IMR-90 (cell line): Measurements from ENCODE around the gene HBZ. TPM values are rescaled to one million over a fixed set of nuclear protein-coding genes. Genes with fewer than 3 reads are reported as not detected.

ENCODE experiments used
- ATAC-seq: fragments of 200-7000 bp; cut with Tn5 transposase; 2 replicates; pipeline ENCODE4 v1.9.1; 2020; ENCODE audit warnings: low read depth, mild to moderate bottlenecking, moderate library complexity
- BruUV-seq: library from RNA; stranded (reverse); fragments of 400-500 nt; replicated peaks from 2 replicates; lab custom pipeline; 2021; lab: Mats Ljungman, UMichigan
- CTCF ChIA-PET: fragments of 300-600 bp; formaldehyde crosslinking; extraction: SDS; loops from one replicate; lab custom pipeline; 2021; ENCODE audit warnings: antibody characterized with exemption; lab: Yijun Ruan, JAX
- POLR2A ChIA-PET: fragments of 300-600 bp; sonication (Branson Sonifier 250); formaldehyde crosslinking; loops from one replicate; lab custom pipeline; 2022; ENCODE audit warnings: antibody characterized with exemption; ENCODE audit not compliant: unreplicated experiment; lab: Charles Lee
- DNase-seq: peaks from one replicate; pipeline ENCODE4 v3.0.0; 2013
- H2AFZ ChIP-seq: replicated peaks from 2 replicates; pipeline ENCODE3; 2013; ENCODE audit warnings: low read length, mild to moderate bottlenecking; ENCODE audit not compliant: poor library complexity
- H2AK5ac ChIP-seq: 2 replicates; pipeline ENCODE4 v1.6.1; 2013; ENCODE audit warnings: low read depth, low read length, inconsistent platforms
- H2AK9ac ChIP-seq: replicated peaks from 2 replicates; pipeline ENCODE3; 2013; ENCODE audit warnings: mild to moderate bottlenecking, low read depth, low read length, moderate library complexity; ENCODE audit not compliant: poor library complexity
- H2BK120ac ChIP-seq: 2 replicates; pipeline ENCODE4 v1.6.1; 2013; ENCODE audit warnings: low read depth, low read length, inconsistent platforms
- H2BK15ac ChIP-seq: 3 replicates; pipeline ENCODE4 v1.6.1; 2013; ENCODE audit warnings: low read depth, low read length, inconsistent platforms
- H2BK20ac ChIP-seq: 2 replicates; pipeline ENCODE4 v1.6.1; 2013; ENCODE audit warnings: low read depth, mild to moderate bottlenecking, inconsistent platforms, low read length, moderate library complexity
- H2BK5ac ChIP-seq: 2 replicates; pipeline ENCODE4 v1.6.1; 2013; ENCODE audit warnings: mild to moderate bottlenecking, low read depth, low read length, inconsistent platforms; ENCODE audit not compliant: poor library complexity, severe bottlenecking
- H3K14ac ChIP-seq: replicated peaks from 2 replicates; pipeline ENCODE4 v1.6.1; 2013; ENCODE audit warnings: low read depth, low read length, inconsistent platforms
- H3K18ac ChIP-seq: 2 replicates; pipeline ENCODE4 v1.6.1; 2013; ENCODE audit warnings: low read depth, low read length, control low read depth
- H3K23ac ChIP-seq: 2 replicates; pipeline ENCODE4 v1.6.1; 2013; ENCODE audit warnings: low read depth, low read length, inconsistent platforms
- H3K27ac ChIP-seq: 2 replicates; pipeline ENCODE4 v1.5.1; 2013; ENCODE audit warnings: mild to moderate bottlenecking, control low read depth, low read length; ENCODE audit not compliant: insufficient read depth
- H3K27me3 ChIP-seq: 2 replicates; pipeline ENCODE4 v1.6.1; 2013; ENCODE audit warnings: low read length; ENCODE audit not compliant: control insufficient read depth, insufficient read depth
- H3K36me3 ChIP-seq: 2 replicates; pipeline ENCODE4 v1.6.1; 2013; ENCODE audit warnings: low read length, mixed read lengths; ENCODE audit not compliant: control insufficient read depth, insufficient read depth
- H3K4ac ChIP-seq: 2 replicates; pipeline ENCODE4 v1.6.1; 2013; ENCODE audit warnings: low read depth, low read length, inconsistent platforms
- H3K4me1 ChIP-seq: 2 replicates; pipeline ENCODE4 v1.6.1; 2013; ENCODE audit warnings: low read length, mixed read lengths; ENCODE audit not compliant: control insufficient read depth, insufficient read depth
- H3K4me2 ChIP-seq: 2 replicates; pipeline ENCODE4 v1.6.1; 2013; ENCODE audit warnings: low read depth, mild to moderate bottlenecking, control low read depth, low read length, moderate library complexity
- H3K4me3 ChIP-seq: 2 replicates; pipeline ENCODE4 v1.5.1; 2013; ENCODE audit warnings: low read depth, mild to moderate bottlenecking, control low read depth, low read length, moderate library complexity; ENCODE audit not compliant: insufficient read depth
- H3K56ac ChIP-seq: 2 replicates; pipeline ENCODE4 v1.6.1; 2013; ENCODE audit warnings: low read length, inconsistent platforms; ENCODE audit not compliant: insufficient read depth; ENCODE audit errors: extremely low read depth
- H3K79me1 ChIP-seq, 2 experiments: 2 replicates each; pipeline ENCODE4 v1.6.1; 2013; ENCODE audit warnings: low read length in 2 of 2, inconsistent platforms in 1 of 2, low read depth in 1 of 2
- H3K9ac ChIP-seq: 2 replicates; pipeline ENCODE4 v1.6.1; 2013; ENCODE audit warnings: low read depth, low read length, control low read depth
- H3K9me1 ChIP-seq: 2 replicates; pipeline ENCODE4 v1.6.1; 2013; ENCODE audit warnings: low read length, inconsistent platforms; ENCODE audit not compliant: insufficient read depth
- H3K9me3 ChIP-seq: 2 replicates; pipeline ENCODE4 v1.6.1; 2013; ENCODE audit warnings: low read length; ENCODE audit not compliant: control insufficient read depth, insufficient read depth
- H4K20me1 ChIP-seq: 2 replicates; pipeline ENCODE4 v1.6.1; 2013; ENCODE audit warnings: low read length, inconsistent platforms; ENCODE audit not compliant: insufficient read depth
- H4K5ac ChIP-seq: 2 replicates; pipeline ENCODE4 v1.6.1; 2013; ENCODE audit warnings: mild to moderate bottlenecking, low read depth, low read length, control low read depth
- H4K8ac ChIP-seq, 2 experiments: 2 replicates each; pipeline ENCODE4 v1.6.1; 2013; ENCODE audit warnings: low read depth in 2 of 2, low read length in 2 of 2, control low read depth in 1 of 2, inconsistent platforms in 1 of 2
- H4K91ac ChIP-seq: 2 replicates; pipeline ENCODE4 v1.6.1; 2013; ENCODE audit warnings: low read depth, low read length, inconsistent platforms; ENCODE audit not compliant: insufficient read depth
- BHLHE40 ChIP-seq: fragments of 150-350 bp; IDR thresholded peaks from 2 replicates; pipeline ENCODE4 v1.6.1; 2016; ENCODE audit warnings: mild to moderate bottlenecking, low read depth, low read length
- MAFK ChIP-seq: IDR thresholded peaks from 2 replicates; pipeline ENCODE4 v1.6.1; 2012; ENCODE audit warnings: low read depth, low read length, improper control_type of control experiment
- WGBS, 2 experiments: methylation state at CpG; one replicate each; pipeline versions ENCODE4 v1.1.5 to v1.1.7; 2013; ENCODE audit warnings: missing lambda C conversion rate in 2 of 2; ENCODE audit not compliant: insufficient read length in 1 of 2; ENCODE audit errors: extremely low coverage in 2 of 2; 5-methylcytosine and 5-hydroxymethylcytosine counted together
- dilution Hi-C: fragments of 300-500 bp; cut with HindIII; formaldehyde crosslinking; loops from one replicate; pipeline ENCODE4 v1.14.3; 2018; ENCODE audit warnings: low sequenced_read_pairs; ENCODE audit not compliant: unreplicated experiment
- in situ Hi-C: fragments of 300-500 bp; cut with MboI; formaldehyde crosslinking; loops from 3 replicates; pipeline ENCODE4 v1.14.3; 2019; ENCODE audit warnings: low sequenced_read_pairs, inconsistent platforms, mixed read lengths
- intact Hi-C: fragments of 100-400 bp; cut with micrococcal nuclease; formaldehyde crosslinking; loops from 2 replicates; pipeline ENCODE4 v1.10.0; 2022
- polyA plus RNA-seq, 3 experiments: library from polyadenylated mRNA; depleted of rRNA; stranded (reverse); fragments of >200 nt; gene quantifications; 2 replicates each; pipeline ENCODE4 v1.2.3, GENCODE V29; 2012; ENCODE audit warnings: low replicate concordance in 1 of 3
- total RNA-seq: library from RNA; depleted of rRNA; stranded (reverse); fragments of >200 nt; gene quantifications from 2 replicates; pipeline ENCODE4 v1.2.3, GENCODE V29; 2012
- TF ChIP-seq, protein P1 (sequence below): fragments of 150-350 bp; IDR thresholded peaks from 2 replicates; pipeline ENCODE4 v1.6.1; 2016; ENCODE audit warnings: low read depth, mild to moderate bottlenecking, low read length, moderate library complexity, borderline replicate concordance

Gene HBZ
- total and polyA plus RNA-seq, 2 of the 4 experiments (the other 2 are of a cell fraction), result not detected

DNA sequence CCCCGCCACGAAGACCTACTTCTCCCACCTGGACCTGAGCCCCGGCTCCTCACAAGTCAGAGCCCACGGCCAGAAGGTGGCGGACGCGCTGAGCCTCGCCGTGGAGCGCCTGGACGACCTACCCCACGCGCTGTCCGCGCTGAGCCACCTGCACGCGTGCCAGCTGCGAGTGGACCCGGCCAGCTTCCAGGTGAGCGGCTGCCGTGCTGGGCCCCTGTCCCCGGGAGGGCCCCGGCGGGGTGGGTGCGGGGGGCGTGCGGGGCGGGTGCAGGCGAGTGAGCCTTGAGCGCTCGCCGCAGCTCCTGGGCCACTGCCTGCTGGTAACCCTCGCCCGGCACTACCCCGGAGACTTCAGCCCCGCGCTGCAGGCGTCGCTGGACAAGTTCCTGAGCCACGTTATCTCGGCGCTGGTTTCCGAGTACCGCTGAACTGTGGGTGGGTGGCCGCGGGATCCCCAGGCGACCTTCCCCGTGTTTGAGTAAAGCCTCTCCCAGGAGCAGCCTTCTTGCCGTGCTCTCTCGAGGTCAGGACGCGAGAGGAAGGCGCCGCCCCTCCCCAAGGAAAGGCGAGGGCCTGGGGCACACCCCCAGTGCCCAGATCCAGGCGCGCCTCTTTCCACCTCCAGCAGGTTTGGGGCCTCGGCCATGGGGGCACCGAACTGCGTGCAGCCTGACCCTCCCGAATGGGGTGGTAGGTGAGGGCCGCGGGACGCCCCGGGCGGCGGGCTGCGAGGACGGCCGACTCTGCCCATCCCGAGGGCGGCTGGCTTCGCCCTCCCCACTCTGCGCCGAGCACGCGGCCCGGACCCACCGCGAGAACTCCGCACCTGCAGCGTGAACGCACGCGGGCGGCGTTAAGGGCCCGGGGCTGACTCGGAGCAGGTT lies 28.5 kb downstream of the HBZ start:
- H3K23ac ChIP-seq, result no peak overlapping the region
- intact Hi-C loops (loop anchor here (1.0 to 5.0 kb wide), 2 partner anchors 44 to 74 kb away; partner anchors contain the start of gene NPRL3), dilution Hi-C loops (no loop called here), in situ Hi-C loops (loop anchor here (5.0 kb wide), 1 partner anchor 74 kb away; no protein-coding TSS in a partner anchor)
- no peak overlapping the region for H4K8ac ChIP-seq
- H3K14ac ChIP-seq, result no peak overlapping the region
- peaks cover 12% of the 10 kb centered on the region for H4K20me1 ChIP-seq
- peak; percentile 79 for ATAC-seq
- peaks cover 9% of the 10 kb centered on the region; the same call in 1 of the 2 replicates for H3K36me3 ChIP-seq
- H3K27ac ChIP-seq, result no peak overlapping the region
- peak; percentile 50; the same call in 1 of the 2 replicates for TF ChIP-seq BHLHE40
- TF ChIP-seq, protein P1, sequence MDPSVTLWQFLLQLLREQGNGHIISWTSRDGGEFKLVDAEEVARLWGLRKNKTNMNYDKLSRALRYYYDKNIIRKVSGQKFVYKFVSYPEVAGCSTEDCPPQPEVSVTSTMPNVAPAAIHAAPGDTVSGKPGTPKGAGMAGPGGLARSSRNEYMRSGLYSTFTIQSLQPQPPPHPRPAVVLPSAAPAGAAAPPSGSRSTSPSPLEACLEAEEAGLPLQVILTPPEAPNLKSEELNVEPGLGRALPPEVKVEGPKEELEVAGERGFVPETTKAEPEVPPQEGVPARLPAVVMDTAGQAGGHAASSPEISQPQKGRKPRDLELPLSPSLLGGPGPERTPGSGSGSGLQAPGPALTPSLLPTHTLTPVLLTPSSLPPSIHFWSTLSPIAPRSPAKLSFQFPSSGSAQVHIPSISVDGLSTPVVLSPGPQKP, result no peak
- TF ChIP-seq MAFK, result no peak
- no peak overlapping the region for H2BK15ac ChIP-seq
- H3K4me3 ChIP-seq, result peak overlapping the region; percentile 8
- H3K4me2 ChIP-seq, result peak overlapping the region; percentile 84
- no peak overlapping the region; the same call in 1 of the 2 replicates for H3K56ac ChIP-seq
- H4K5ac ChIP-seq, result no peak overlapping the region
- peaks cover 25% of the 10 kb centered on the region for H3K27me3 ChIP-seq
- no peaks in the 10 kb centered on the region for H3K9me3 ChIP-seq
- ChIA-PET CTCF (interaction anchor here (0.8 to 2.5 kb wide), 6 partner anchors 13 to 76 kb away, joined by 3 to 11 read pairs (median 4); no protein-coding TSS in a partner anchor), POLR2A (no interaction called here)
- H3K79me1 ChIP-seq, result 0 out of 4 replicates have a peak, but pooled peaks cover 0 to 8% of the 10 kb centered on the region in 2 experiments
- peaks cover 5% of the 10 kb centered on the region; the same call in 1 of the 2 replicates for H3K4me1 ChIP-seq
- no peak overlapping the region for H3K9ac ChIP-seq
- no peak overlapping the region for H3K18ac ChIP-seq
- WGBS, 2 experiments, result 4% methylated on average over 53 of the region's 89 CpGs; no CpG with 5 or more reads in 1 of the 2 experiments
- no peak overlapping the region for H4K91ac ChIP-seq
- H3K9me1 ChIP-seq, result no peaks in the 10 kb centered on the region
- H2BK120ac ChIP-seq, result no peak overlapping the region
- peak; percentile 58 for DNase-seq
- no peak overlapping the region for H2BK5ac ChIP-seq
- H2AK9ac ChIP-seq, result peak overlapping the region; percentile 71
- H2AFZ ChIP-seq, result peak overlapping the region; percentile 84
- no peak overlapping the region for H2BK20ac ChIP-seq
- H3K4ac ChIP-seq, result no peak overlapping the region
- H2AK5ac ChIP-seq, result no peak overlapping the region; the same call in 1 of the 2 replicates
- no TSS peak for BruUV-seq
